Endothelial cell of umbilical vein (primary cell): Measurements from ENCODE around the gene SMIM44. TPM values are rescaled to one million over a fixed set of nuclear protein-coding genes. Genes with fewer than 3 reads are reported as not detected.

Experiments used
- BruUV-seq: library from RNA; stranded (reverse); fragments of 400-500 nt; replicated peaks from 2 replicates; lab custom pipeline; 2021; lab: Mats Ljungman, UMichigan
- CTCF ChIA-PET: fragments of 300-600, 350-600 bp; sonication (Branson Sonifier 250); formaldehyde crosslinking; loops from one replicate; lab custom pipeline; 2021; ENCODE audit warnings: antibody characterized with exemption, inconsistent platforms; lab: Charles Lee
- POLR2A ChIA-PET: fragments of 300-600, 350-600 bp; sonication (Branson Sonifier 250); formaldehyde crosslinking; loops from one replicate; lab custom pipeline; 2021; ENCODE audit warnings: antibody characterized with exemption, inconsistent platforms; lab: Charles Lee
- DNase-seq: peaks from one replicate; pipeline ENCODE4 v3.0.0-alpha.2; 2011; ENCODE audit warnings: low read depth, low spot score
- FAIRE-seq: peaks from 2 replicates; lab custom pipeline; 2011; peaks lifted over from hg19 to GRCh38; lab: Jason Lieb, UNC
- H2AFZ ChIP-seq: 2 replicates; pipeline ENCODE4 v1.6.0; 2012; ENCODE audit warnings: low read depth, low read length, control low read depth, inconsistent platforms
- H3K27ac ChIP-seq: 2 replicates; pipeline ENCODE4 v1.5.1; 2011; ENCODE audit warnings: low read depth, mild to moderate bottlenecking, control low read depth, low read length, moderate library complexity; ENCODE audit not compliant: insufficient read depth
- H3K27me3 ChIP-seq, 2 experiments: 2 replicates each; pipeline versions ENCODE4 v1.6.0 to v1.6.1; 2011; ENCODE audit warnings: low read length in 2 of 2, mixed read lengths in 1 of 2; ENCODE audit not compliant: control insufficient read depth in 2 of 2, insufficient read depth in 2 of 2
- H3K36me3 ChIP-seq, 2 experiments: 2 replicates in 1 of 2; 3 replicates in 1 of 2; pipeline ENCODE4 v1.5.1; 2011; ENCODE audit warnings: low read length in 2 of 2, mild to moderate bottlenecking in 1 of 2, moderate library complexity in 1 of 2; ENCODE audit not compliant: control insufficient read depth in 2 of 2, insufficient read depth in 2 of 2; ENCODE audit errors: extremely low read depth in 1 of 2
- H3K4me1 ChIP-seq: 3 replicates; pipeline ENCODE4 v1.5.1; 2011; ENCODE audit warnings: mild to moderate bottlenecking, low read length; ENCODE audit not compliant: control insufficient read depth, insufficient read depth; ENCODE audit errors: extremely low read depth
- H3K4me2 ChIP-seq: 2 replicates; pipeline ENCODE4 v1.6.1; 2011; ENCODE audit warnings: low read length, control low read depth, mixed read lengths; ENCODE audit not compliant: insufficient read depth
- H3K4me3 ChIP-seq, 3 experiments: fragments of 200-600 bp in 1 of 3; sonication (generic), shearing (Covaris generic) in 1 of 3; replicated peaks in 1 of 3; 2 replicates each; pipeline ENCODE4 v1.5.1; 2011 to 2016; ENCODE audit warnings: control low read depth in 3 of 3, low read length in 3 of 3, mild to moderate bottlenecking in 2 of 3, inconsistent platforms in 1 of 3, low read depth in 1 of 3, moderate library complexity in 1 of 3; ENCODE audit not compliant: insufficient read depth in 1 of 3
- H3K79me2 ChIP-seq: 2 replicates; pipeline ENCODE4 v1.6.0; 2012; ENCODE audit warnings: low read length, inconsistent platforms; ENCODE audit not compliant: control insufficient read depth, insufficient read depth
- H3K9ac ChIP-seq: replicated peaks from 2 replicates; pipeline ENCODE3; 2011; ENCODE audit warnings: low read length, control low read depth; ENCODE audit not compliant: insufficient read depth; ENCODE audit errors: extremely low read depth
- H3K9me1 ChIP-seq: replicated peaks from 3 replicates; pipeline ENCODE4 v1.6.0; 2011; ENCODE audit warnings: mild to moderate bottlenecking, low read length; ENCODE audit not compliant: control insufficient read depth, insufficient read depth; ENCODE audit errors: extremely low read depth
- H3K9me3 ChIP-seq: replicated peaks from 2 replicates; pipeline ENCODE4 v1.5.1; 2012; ENCODE audit warnings: low read length, inconsistent platforms; ENCODE audit not compliant: control insufficient read depth, insufficient read depth
- H4K20me1 ChIP-seq: replicated peaks from 2 replicates; pipeline ENCODE3; 2011; ENCODE audit warnings: mild to moderate bottlenecking, low read length; ENCODE audit not compliant: control insufficient read depth, insufficient read depth; ENCODE audit errors: extremely low read depth
- CTCF ChIP-seq, 2 donors: IDR thresholded peaks; 1 replicate in 1 of 2; 2 replicates in 1 of 2; pipeline ENCODE4 v1.5.1; 2011; ENCODE audit warnings: low read length in 2 of 2, mild to moderate bottlenecking in 2 of 2, moderate library complexity in 2 of 2, control low read depth in 1 of 2, inconsistent platforms in 1 of 2, low read depth in 1 of 2; ENCODE audit not compliant: insufficient read depth in 1 of 2; ENCODE audit errors: extremely low read depth in 1 of 2
- EZH2 ChIP-seq: IDR thresholded peaks from 2 replicates; pipeline ENCODE4 v1.6.1; 2012; ENCODE audit warnings: borderline replicate concordance, low read depth, mild to moderate bottlenecking, moderate library complexity, low read length, inconsistent platforms; ENCODE audit not compliant: severe bottlenecking
- FOS ChIP-seq: IDR thresholded peaks from 2 replicates; pipeline ENCODE4 v1.6.1; 2011; ENCODE audit warnings: mild to moderate bottlenecking, low read length, moderate library complexity, borderline replicate concordance; ENCODE audit not compliant: insufficient read depth
- GATA2 ChIP-seq: IDR thresholded peaks from 2 replicates; pipeline ENCODE4 v1.7.0; 2011; ENCODE audit warnings: low read depth, mild to moderate bottlenecking, moderate library complexity, mixed read lengths, low read length; ENCODE audit not compliant: insufficient read length, insufficient read depth
- JUN ChIP-seq: IDR thresholded peaks from 2 replicates; pipeline ENCODE4 v1.6.1; 2011; ENCODE audit warnings: borderline replicate concordance, low read depth; ENCODE audit not compliant: insufficient read length, insufficient read depth
- MAX ChIP-seq: IDR thresholded peaks from 2 replicates; pipeline ENCODE4 v1.6.1; 2011; ENCODE audit not compliant: insufficient read depth, insufficient read length
- MYC ChIP-seq: IDR thresholded peaks from one replicate; pipeline ENCODE4 v1.6.1; 2011; ENCODE audit warnings: mild to moderate bottlenecking, low read depth, low read length
- POLR2A ChIP-seq: IDR thresholded peaks from 2 replicates; pipeline ENCODE4 v1.6.1; 2012; ENCODE audit warnings: low read depth, mild to moderate bottlenecking, control low read depth, low read length
- POLR2AphosphoS5 ChIP-seq: IDR thresholded peaks from 2 replicates; pipeline ENCODE4 v1.6.1; 2012; ENCODE audit warnings: low read depth, mild to moderate bottlenecking, control low read depth, low read length, moderate library complexity; ENCODE audit not compliant: insufficient read depth
- dilution Hi-C: fragments of 300-500 bp; cut with MboI; formaldehyde crosslinking; loops from one replicate; pipeline ENCODE4 v1.15.0; 2019; ENCODE audit warnings: low sequenced_read_pairs; ENCODE audit not compliant: extremely low pct_ligation_motif_present
- intact Hi-C: fragments of 100-400 bp; cut with micrococcal nuclease; formaldehyde crosslinking; loops from one replicate; pipeline ENCODE4 v1.10.0; 2022
- polyA plus RNA-seq, 4 experiments: library from polyadenylated mRNA; depleted of rRNA in 3 of 4; stranded (reverse) in 3 of 4; unstranded in 1 of 4; fragments of >200 nt; gene quantifications; 2 replicates each; pipeline versions ENCODE4 v1.2.1 to v1.2.3, GENCODE V29; 2011 to 2012; ENCODE audit warnings: missing spikeins in 1 of 4
- total RNA-seq: library from RNA; stranded (reverse); gene quantifications from 2 replicates; pipeline ENCODE4 v1.2.3, GENCODE V29; 2021

SMIM44 gene
- total and polyA plus RNA-seq, 2 donors (not counting 3 experiments of a cell fraction or from before 2014, with no cell fraction given) = not detected

- FAIRE-seq (no peak), DNase-seq (no peak)
- H3K9ac ChIP-seq = no peak overlapping the region
- H3K4me3 ChIP-seq = no peak overlapping the region
- BruUV-seq = no TSS peak
- TF ChIP-seq MYC = no peak
- no peak for TF ChIP-seq POLR2A
- no peak for TF ChIP-seq POLR2AphosphoS5
- TF ChIP-seq EZH2 = no peak
- no peak for TF ChIP-seq MAX
- no peaks in the 10 kb centered on the region for H3K4me1 ChIP-seq
- CTCF ChIA-PET = no interaction called here
- H3K79me2 ChIP-seq = peaks cover 71% of the 10 kb centered on the region
- H4K20me1 ChIP-seq = no peaks in the 10 kb centered on the region
- no peaks in the 10 kb centered on the region for H3K9me1 ChIP-seq
- H3K27ac ChIP-seq = no peak overlapping the region
- POLR2A ChIA-PET = no interaction called here
- intact Hi-C loops = no loop called here
- H2AFZ ChIP-seq = no peak overlapping the region
- no peak overlapping the region for H3K4me2 ChIP-seq
- dilution Hi-C loops = no loop called here
- no peaks in the 10 kb centered on the region for H3K9me3 ChIP-seq
- H3K27me3 ChIP-seq = no peaks in the 10 kb centered on the region
- H3K36me3 ChIP-seq = peaks cover 0 to 31% of the 10 kb centered on the region in 2 experiments
These were observed 35.9 kb upstream of the SMIM44 start for GRCh38 chr19:3519126-3519525.

- no peak for TF ChIP-seq POLR2A
- no peak for TF ChIP-seq FOS
- no peak for TF ChIP-seq CTCF (IDR thresholded peaks at IDR 0.05; ENCODE audit: extremely low read depth in 1 of 2, insufficient read depth in 1 of 2, low read depth in 1 of 2, low read length in 2 of 2)
- no peak for TF ChIP-seq EZH2
- TF ChIP-seq MYC = no peak
- no peak for TF ChIP-seq JUN
- TF ChIP-seq MAX = no peak
- no peak for TF ChIP-seq POLR2AphosphoS5
- TF ChIP-seq GATA2 = no peak
- H3K4me3 ChIP-seq = no peak overlapping the region
- dilution Hi-C loops (no loop called here), intact Hi-C loops (no loop called here)
- no peak overlapping the region for H3K27ac ChIP-seq
- no peak overlapping the region for H2AFZ ChIP-seq
- DNase-seq (no peak), FAIRE-seq (no peak)
- peaks cover 0 to 27% of the 10 kb centered on the region in 2 experiments for H3K36me3 ChIP-seq
- no peaks in the 10 kb centered on the region for H3K9me1 ChIP-seq
- no peaks in the 10 kb centered on the region for H4K20me1 ChIP-seq
- no TSS peak for BruUV-seq
- H3K4me2 ChIP-seq = no peak overlapping the region
- peaks cover 76% of the 10 kb centered on the region for H3K79me2 ChIP-seq
- no peaks in the 10 kb centered on the region for H3K27me3 ChIP-seq
- ChIA-PET POLR2A (no interaction called here), CTCF (no interaction called here)
- no peaks in the 10 kb centered on the region for H3K9me3 ChIP-seq
- no peak overlapping the region for H3K9ac ChIP-seq
- H3K4me1 ChIP-seq = no peaks in the 10 kb centered on the region
These were observed 35.4 kb upstream of the SMIM44 start for GRCh38 chr19:3518659-3519058.
